Adrenal gland (tissue), 12 donors: ENCODE results near the gene WDR31. TPM values are rescaled to one million over a fixed set of nuclear protein-coding genes. Genes with fewer than 3 reads are reported as not detected.

Source experiments
- DNase-seq, 7 donors: peaks; one replicate each; pipeline ENCODE4 v3.0.0-alpha.2; 2019 to 2020
- H3K27ac ChIP-seq, 5 donors: fragments of 200-600 bp; sonication (generic) in 4 of 5; 1 replicate in 3 of 5; 2 replicates in 2 of 5; pipeline versions ENCODE4 v1.5.1 to v1.8.0; 2016 to 2020; ENCODE audit warnings: mild to moderate bottlenecking in 1 of 5
- H3K27me3 ChIP-seq: fragments of 200-600 bp; 2 replicates; pipeline ENCODE4 v1.8.0; 2021
- H3K36me3 ChIP-seq, 2 donors: fragments of 200-600 bp; replicated peaks in 1 of 2; 1 replicate in 1 of 2; 2 replicates in 1 of 2; pipeline versions ENCODE4 v1.5.1 to v1.8.0; 2018 to 2022
- H3K4me1 ChIP-seq, 2 donors: fragments of 200-600 bp; replicated peaks in 1 of 2; 1 replicate in 1 of 2; 2 replicates in 1 of 2; pipeline versions ENCODE4 v1.5.1 to v1.8.0; 2018 to 2021
- H3K4me3 ChIP-seq, 4 donors: fragments of 200-600 bp; sonication (generic) in 3 of 4; one replicate each; pipeline ENCODE4 v1.5.1; 2016 to 2018
- H3K9me3 ChIP-seq, 3 donors: fragments of 200-600 bp; sonication (generic) in 1 of 3; replicated peaks in 1 of 3; 1 replicate in 2 of 3; 2 replicates in 1 of 3; pipeline versions ENCODE4 v1.5.1 to v1.8.0; 2016 to 2021
- POLR2A ChIP-seq, 2 donors: fragments of 450-650 bp; IDR thresholded peaks; one replicate each; pipeline ENCODE4 v1.6.1; 2017; ENCODE audit warnings: antibody characterized with exemption in 2 of 2, mild to moderate bottlenecking in 2 of 2, moderate library complexity in 1 of 2
- WGBS, 4 donors: extraction: QIAGEN DNeasy Blood & Tissue Kit in 2 of 4; methylation state at CpG; one replicate each; pipeline versions ENCODE4 v1.1.5 to v1.1.7; 2013 to 2017; 5-methylcytosine and 5-hydroxymethylcytosine counted together
- intact Hi-C, 2 donors: fragments of 100-400 bp; cut with DNase I; formaldehyde crosslinking; loops; one replicate each; pipeline versions ENCODE4 v1.14.1 to v1.15.0; 2022 to 2023
- polyA plus RNA-seq, 3 donors: library from polyadenylated mRNA; stranded (reverse); fragments of 200-250 nt in 2 of 3; fragments of 350-450 nt in 1 of 3; fragmentation: Illumina TruSeq in 1 of 3; extraction: RNeasy Lipid Tissue Mini Kit (QIAGEN cat#74804) in 1 of 3; gene quantifications; one replicate each; pipeline ENCODE4 v1.2.3, GENCODE V29; 2013 to 2014
- total RNA-seq, 9 donors: library from RNA; depleted of rRNA in 4 of 9; stranded (reverse); fragments of >200 nt in 4 of 9; fragments of 120-200 nt in 1 of 9; fragmentation: NEBNext Ultra II Directional in 1 of 9; extraction: Animal tissue kit (Norgen Biotek cat#: 25700) in 1 of 9; gene quantifications; one replicate each; pipeline versions ENCODE4 v1.1.0 to v1.2.4, GENCODE V29; 2013 to 2023
- TF ChIP-seq, protein P1 (sequence below), 6 experiments: fragments of 450-650 bp in 4 of 6; fragments of 200-600 bp in 2 of 6; sonication (generic) in 1 of 6; IDR thresholded peaks; 1 replicate in 5 of 6; 2 replicates in 1 of 6; pipeline versions ENCODE4 v1.5.1 to v1.8.0; 2016 to 2021; ENCODE audit warnings: antibody characterized with exemption in 6 of 6, mild to moderate bottlenecking in 2 of 6, moderate library complexity in 1 of 6
- donor health status: healthy with polysubstance abuse.
- donor health status: Bipolar disorder and iron deficiency.
- donor health status: DM: yes; HTN: yes; CAD: no.
- donor health status: DM: no; HTN: no; CAD: no.
- donor health status: DM: no; HTN: no; CAD: no.
- donor health status: DM: yes; HTN: yes; CAD: no.

The WDR31 gene
- total and polyA plus RNA-seq, 12 donors: 3.1 to 16.5 (median 7.5) TPM

GRCh38 chr9:113328045-113328782, 11.9 kb downstream of the WDR31 start:
- Histone ChIP-seq H3K36me3 (no peaks in the 10 kb centered on the region), H3K27me3 (no peaks in the 10 kb centered on the region), H3K27ac (no peak overlapping the region), H3K9me3 (no peaks in the 10 kb centered on the region), H3K4me1 (no peaks in the 10 kb centered on the region), H3K4me3 (no peak overlapping the region)
- no peak for TF ChIP-seq POLR2A (IDR thresholded peaks at IDR 0.05)
- TF ChIP-seq, protein P1, sequence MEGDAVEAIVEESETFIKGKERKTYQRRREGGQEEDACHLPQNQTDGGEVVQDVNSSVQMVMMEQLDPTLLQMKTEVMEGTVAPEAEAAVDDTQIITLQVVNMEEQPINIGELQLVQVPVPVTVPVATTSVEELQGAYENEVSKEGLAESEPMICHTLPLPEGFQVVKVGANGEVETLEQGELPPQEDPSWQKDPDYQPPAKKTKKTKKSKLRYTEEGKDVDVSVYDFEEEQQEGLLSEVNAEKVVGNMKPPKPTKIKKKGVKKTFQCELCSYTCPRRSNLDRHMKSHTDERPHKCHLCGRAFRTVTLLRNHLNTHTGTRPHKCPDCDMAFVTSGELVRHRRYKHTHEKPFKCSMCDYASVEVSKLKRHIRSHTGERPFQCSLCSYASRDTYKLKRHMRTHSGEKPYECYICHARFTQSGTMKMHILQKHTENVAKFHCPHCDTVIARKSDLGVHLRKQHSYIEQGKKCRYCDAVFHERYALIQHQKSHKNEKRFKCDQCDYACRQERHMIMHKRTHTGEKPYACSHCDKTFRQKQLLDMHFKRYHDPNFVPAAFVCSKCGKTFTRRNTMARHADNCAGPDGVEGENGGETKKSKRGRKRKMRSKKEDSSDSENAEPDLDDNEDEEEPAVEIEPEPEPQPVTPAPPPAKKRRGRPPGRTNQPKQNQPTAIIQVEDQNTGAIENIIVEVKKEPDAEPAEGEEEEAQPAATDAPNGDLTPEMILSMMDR (IDR thresholded peaks at IDR 0.05): no peak
- intact Hi-C loops: no loop called here
- WGBS, 4 donors: 81 to 97% (median 94%) methylated on average over 3 of the region's 3 CpGs
- no peak for DNase-seq

- no peak for DNase-seq
- no peaks in the 10 kb centered on the region for H3K36me3 ChIP-seq
- no peaks in the 10 kb centered on the region for H3K9me3 ChIP-seq
- no peak overlapping the region for H3K4me3 ChIP-seq
- no peak overlapping the region for H3K27ac ChIP-seq
- H3K27me3 ChIP-seq: no peaks in the 10 kb centered on the region
- intact Hi-C loops: no loop called here
- TF ChIP-seq, protein P1 (IDR thresholded peaks at IDR 0.05): no peak
- no peak for TF ChIP-seq POLR2A (IDR thresholded peaks at IDR 0.05)
- 93 to 98% (median 95%) methylated on average over 4 of the region's 4 CpGs for WGBS, 4 donors
- H3K4me1 ChIP-seq: no peaks in the 10 kb centered on the region
These were observed 13.8 kb downstream of the WDR31 start for GRCh38 chr9:113326230-113326629.

GRCh38 chr9:113322671-113323070, 17.4 kb downstream of the WDR31 start:
- no peak overlapping the region for H3K27ac ChIP-seq
- peaks cover 0 to 6% of the 10 kb centered on the region in 2 donors for H3K36me3 ChIP-seq
- DNase-seq: no peak
- H3K4me1 ChIP-seq: no peaks in the 10 kb centered on the region
- intact Hi-C loops: no loop called here
- no peak for TF ChIP-seq POLR2A (IDR thresholded peaks at IDR 0.05)
- TF ChIP-seq, protein P1 (IDR thresholded peaks at IDR 0.05): no peak
- no peak overlapping the region for H3K4me3 ChIP-seq
- no peaks in the 10 kb centered on the region for H3K9me3 ChIP-seq
- WGBS, 4 donors: 84 to 92% (median 88%) methylated on average over 6 of the region's 6 CpGs
- no peaks in the 10 kb centered on the region for H3K27me3 ChIP-seq

DNA sequence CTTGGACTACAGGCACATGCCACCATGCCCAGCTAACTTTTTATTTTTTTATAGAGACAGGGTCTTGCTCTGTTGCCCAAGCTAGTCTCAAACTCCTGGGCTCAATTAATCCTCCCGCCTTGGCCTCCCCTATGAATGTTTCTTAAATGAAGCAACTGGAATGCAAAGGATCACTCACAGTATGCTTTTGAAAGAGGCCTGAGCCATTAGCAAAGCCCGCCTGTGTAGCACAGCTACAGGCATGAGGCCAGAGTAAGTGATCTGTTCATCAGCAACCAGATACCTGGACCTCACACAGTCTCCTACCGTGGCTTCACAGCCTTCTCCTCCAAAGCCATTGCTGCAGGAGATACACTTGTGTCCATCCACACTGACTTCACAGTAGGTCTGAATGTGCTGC, 20.0 kb downstream of the WDR31 start:
- Histone ChIP-seq H3K36me3 (peaks cover 0 to 17% of the 10 kb centered on the region in 2 donors), H3K4me3 (no peak overlapping the region), H3K9me3 (no peaks in the 10 kb centered on the region), H3K27ac (no peak overlapping the region), H3K27me3 (no peaks in the 10 kb centered on the region), H3K4me1 (no peaks in the 10 kb centered on the region)
- intact Hi-C loops: no loop called here
- no peak for TF ChIP-seq POLR2A (IDR thresholded peaks at IDR 0.05)
- TF ChIP-seq, protein P1 (IDR thresholded peaks at IDR 0.05): no peak
- DNase-seq: no peak
- 92 to 95% (median 93%) methylated on average over 3 of the region's 3 CpGs for WGBS, 4 donors
